ENCODE data around the gene RTP5.

The RTP5 gene

DNA sequence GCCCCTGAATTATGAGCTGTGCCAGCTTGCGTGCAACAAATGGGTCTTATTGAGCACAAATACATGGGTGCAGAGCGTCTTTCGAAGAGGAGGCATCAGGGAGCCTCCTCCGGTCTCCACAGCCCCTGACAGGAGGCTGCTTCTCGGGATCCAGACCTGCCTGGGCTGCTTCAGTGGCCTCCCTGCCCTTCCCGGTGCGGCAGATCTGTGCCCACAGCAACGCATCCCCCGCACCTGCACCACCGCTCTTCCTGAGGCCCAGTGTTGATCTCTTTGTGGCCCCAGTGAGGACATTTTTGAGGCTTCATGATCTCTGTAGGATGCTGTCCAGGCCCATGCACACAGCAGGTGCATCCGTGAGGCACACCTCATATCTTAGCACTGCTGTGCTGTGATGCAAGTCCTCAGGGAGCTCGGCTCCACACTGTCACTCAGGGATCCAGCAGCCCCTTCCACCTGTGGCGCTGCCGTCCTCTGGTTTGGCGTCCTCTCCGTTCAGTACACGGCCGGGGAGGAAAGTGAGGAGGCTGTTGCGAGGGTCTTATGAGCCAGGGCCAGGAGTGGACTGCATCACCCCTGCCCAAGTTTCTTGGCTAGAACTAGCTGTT lies 17.4 kb downstream of the RTP5 start:
- no peak for DNase-seq (ENCODE audit: low spot score)

DNA sequence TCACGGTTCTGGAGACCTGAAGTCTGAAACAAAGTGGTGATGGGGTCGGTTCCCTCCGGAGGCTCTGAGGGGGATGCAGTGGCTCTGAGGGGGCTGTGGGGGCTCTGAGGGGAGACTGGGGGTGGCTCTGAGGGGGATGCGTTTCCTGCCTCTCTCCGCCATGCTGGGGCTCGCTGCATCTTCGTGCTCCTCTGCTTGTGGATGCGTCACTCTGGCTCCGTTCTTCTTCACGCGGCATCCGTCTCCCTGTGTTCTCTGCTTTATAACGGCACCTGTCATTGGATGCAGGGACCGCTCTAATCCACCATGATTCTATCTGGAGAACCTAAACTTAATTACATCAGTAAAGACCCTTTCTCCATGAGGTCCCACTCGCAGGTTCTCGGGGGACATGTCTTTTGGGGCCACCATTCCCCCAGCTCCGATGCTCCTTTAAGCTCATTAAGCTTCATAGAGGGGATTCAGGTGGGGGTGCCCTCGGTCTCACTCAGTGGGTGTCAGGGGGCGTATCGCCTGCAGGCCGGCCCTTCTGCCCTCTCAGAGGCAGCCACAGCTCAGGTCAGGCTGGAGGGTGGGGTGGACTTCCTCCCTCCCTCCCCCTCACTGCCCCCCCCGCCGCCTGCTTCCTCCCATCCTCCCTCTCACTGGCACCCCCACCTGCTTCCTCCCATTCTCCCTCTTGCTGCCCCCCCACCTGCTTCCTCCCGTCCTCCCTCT lies 18.4 kb downstream of the RTP5 start:
- DNase-seq (ENCODE audit: low spot score): peak; percentile 65

DNA sequence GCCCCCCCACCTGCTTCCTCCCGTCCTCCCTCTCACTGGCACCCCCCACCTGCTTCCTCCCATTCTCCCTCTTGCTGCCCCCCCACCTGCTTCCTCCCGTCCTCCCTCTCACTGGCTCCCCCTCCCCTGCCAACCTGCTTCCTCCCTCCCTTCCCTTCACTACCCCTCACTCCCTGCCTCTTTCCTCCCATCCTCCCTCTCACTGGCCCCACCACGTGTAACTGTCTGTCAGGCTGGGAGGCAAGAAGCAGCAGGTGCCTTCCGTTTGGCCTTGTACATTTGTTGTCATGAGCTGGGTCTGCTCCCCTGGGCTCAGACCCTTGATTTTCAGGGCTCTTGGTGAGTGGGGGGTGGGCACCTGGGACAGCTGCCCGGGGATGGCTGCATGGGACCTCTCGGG lies 19.1 kb downstream of the RTP5 start:
- DNase-seq (ENCODE audit: low spot score): no peak

DNA sequence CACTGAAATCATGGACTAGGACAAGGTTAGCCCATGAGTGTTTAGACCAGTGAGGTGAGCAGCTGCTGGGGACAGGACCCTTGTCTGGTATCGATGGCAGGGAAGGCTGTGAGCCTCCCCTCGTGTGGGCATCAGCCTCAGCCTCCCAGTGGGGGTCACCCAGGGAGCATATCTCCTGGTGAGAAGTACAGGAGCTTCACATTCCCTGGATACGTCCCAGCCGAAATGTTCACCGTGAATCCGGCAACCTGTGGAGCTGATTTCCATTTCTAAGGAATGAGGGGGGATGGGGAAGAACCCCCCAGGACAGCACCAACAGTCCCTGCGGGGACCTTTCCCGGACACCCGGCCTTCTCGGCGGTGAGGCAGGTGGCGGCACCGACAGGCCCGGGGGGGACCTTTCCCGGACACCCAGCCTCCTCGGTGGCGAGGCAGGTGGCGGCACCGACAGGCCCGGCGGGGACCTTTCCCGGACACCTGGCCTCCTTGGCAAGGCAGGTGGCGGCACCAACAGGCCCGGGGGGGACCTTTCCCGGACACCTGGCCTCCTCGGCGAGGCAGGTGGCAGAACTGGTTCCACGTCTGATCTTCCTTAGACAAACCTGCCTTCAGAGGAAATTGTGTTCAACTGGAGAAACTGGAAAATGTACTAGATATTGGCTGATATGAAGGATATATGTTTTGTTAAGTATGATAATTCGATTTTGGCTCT lies 21.2 kb downstream of the RTP5 start:
- DNase-seq (ENCODE audit: low spot score): no peak

DNA sequence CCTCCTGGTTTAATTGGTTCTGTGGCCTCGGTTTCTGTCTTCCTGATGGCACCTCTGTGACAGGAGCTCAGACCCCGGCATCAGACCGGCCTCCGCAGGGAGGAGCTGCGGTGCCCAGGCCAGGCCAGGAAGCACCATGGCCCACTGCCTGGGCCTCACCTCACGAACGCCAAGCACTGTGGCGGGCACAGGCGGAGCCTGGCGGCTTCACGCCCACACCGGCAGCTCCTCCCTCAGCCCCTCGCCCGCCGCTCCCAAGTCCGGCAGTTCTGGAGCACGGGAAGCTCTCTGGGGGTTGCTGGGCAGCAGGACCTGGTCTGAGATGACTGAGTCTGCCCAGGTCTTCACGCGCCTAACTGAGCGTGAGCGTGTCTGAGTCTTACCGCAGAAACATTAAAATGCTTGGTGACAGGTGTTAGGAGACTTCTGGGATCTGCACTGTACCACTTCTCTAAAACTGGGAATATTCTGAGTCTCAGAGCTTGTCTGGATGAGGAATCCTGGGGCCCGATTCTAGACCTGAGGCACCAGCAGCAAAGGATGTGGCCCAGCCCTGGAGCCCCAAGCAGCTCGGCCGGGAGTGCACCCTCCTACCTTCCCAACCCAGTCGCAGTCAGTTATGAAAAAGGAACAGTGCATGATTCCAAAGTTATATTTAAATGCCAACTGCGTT lies 21.9 kb downstream of the RTP5 start:
- no peak for DNase-seq (ENCODE audit: low spot score)

DNA sequence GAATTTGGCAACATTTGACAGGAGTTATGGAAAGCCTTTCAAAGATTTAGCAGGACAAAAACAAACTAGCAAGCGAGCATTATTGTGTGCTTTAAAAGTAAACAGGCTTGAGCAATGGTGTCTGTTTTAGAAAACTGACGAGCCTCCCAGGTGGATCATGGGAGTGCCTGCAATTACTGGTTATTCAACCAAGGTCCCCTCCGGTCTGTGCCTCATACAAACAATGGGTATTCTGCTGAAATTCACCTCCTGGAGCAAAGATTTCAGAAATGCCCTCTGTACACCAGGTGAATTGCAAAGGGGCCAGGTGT lies 22.4 kb downstream of the RTP5 start:
- DNase-seq (ENCODE audit: low spot score): no peak

DNA sequence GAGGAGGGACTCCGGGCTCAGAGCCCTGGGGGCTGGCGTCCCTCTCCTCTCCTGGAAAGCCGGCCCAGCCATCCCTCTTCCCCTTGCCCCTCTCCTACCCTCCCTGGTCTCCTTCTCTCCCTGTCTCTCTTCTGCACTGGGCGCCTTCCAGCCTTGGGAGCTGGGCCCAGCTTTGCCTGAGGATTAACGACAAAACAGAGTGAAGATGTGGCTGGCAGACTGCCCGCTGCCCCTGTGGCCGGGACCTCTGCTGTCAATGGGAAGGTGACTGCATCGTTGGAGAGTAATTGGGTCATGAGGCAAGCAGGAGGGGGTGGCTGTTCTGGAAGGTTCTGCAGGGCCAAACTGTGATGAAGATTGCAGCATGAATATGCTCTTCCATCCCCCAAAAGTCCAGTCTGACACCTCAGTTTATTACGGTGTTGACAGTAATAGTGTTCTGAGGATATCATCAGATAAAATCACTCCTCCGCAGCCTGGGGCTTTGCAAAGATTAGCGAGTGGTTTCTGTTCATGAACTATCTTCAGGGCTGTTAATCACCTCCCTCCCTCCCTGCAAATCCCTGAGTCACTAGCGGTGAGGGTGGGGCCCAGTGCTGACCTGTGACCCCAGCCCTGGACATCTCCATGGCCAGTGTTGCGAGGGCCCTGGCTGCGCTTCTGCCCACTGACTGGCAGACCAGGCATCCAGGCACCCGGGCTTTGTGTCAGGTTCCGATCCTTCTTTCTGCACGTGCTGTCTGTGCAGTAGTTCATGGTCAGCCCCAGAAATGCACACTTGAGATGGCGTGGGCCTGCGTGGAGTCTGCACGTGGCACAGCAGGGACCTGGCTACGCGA lies 23.0 kb downstream of the RTP5 start:
- DNase-seq (ENCODE audit: low spot score): no peak

DNA sequence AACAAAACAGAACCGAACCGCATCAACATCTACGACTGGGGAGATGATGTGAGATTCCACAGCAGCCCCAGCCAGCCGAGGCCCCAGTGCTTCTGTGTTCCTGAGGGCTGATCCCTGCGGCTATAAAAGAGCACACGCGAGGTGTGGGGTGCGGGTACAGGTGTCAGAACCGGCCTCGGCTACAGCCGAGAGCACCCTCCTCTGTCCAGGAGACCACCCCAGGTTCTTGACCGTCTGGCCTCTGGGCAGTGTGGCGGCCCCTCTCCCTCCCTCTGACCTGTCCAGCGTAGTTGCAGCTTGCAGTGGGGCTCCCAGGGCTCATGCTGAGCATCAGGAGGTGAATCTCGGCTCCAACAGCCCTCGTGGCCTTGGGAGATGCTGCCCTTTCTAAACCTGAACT lies 23.7 kb downstream of the RTP5 start:
- DNase-seq (ENCODE audit: low spot score): no peak

DNA sequence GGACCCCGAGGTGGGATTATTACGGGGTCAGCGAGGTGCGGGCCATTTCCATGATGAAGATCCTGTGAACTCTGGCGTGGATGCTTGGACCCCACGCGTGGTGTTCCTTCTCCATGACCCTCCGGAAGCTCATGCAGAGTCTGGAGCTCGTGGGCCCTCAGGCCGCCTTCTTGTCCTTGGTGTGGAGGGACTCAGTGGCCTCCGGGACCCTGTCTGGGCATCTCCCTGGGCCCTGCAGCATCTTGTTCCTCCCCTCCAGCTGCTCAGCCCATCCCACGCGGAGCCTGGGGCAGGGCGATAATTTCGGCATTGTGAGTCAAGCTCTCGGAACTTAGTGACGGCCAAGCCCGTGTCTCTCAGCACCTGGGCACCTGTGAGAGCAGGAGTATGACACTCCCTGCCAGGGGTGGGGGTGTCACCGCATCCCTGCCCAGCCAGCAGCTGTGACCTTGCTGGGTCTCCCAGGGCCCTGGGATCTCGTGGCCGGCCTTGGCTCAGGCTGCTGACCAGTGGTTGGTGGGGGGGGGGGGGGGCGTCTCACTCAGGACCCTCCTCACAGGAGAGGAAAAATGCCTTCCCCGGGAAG lies 24.6 kb downstream of the RTP5 start:
- DNase-seq (ENCODE audit: low spot score): no peak

DNA sequence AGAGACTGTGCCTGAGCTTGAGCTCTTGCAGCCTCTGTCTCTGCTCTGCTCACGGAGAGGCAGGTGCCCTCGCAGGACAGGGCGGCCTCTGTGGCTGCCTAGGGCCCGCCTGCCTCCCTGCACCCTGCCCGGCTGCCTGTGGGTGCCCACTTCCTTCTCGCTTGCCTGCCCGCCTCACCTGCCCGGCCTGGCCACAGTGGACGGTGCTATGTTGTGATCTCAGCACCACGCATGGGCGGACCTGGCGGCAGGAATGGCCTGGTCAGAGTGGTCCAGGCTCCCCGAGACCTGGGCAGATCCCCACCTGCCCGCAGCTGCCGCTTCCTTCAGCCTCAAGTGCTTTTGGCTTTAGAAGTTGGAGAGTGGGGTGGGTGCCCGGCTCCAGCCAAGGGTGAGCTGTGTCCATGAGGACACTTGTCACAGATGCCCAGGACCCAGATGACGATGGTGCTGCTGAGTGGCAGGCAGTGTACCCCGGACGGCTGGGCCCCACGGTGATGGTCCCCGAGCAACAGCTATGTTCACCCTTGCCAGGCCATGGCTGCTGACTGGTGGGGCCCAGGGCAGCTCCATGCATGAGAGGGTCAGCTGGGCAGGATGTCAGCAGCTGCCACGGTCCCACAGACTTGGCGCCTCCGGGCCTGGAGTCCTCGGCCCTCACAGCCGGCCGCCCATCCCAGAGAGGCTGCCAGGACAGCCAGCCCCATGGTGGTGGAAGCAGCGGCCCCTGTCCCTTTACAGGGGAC lies 25.3 kb downstream of the RTP5 start:
- no peak for DNase-seq (ENCODE audit: low spot score)

DNA sequence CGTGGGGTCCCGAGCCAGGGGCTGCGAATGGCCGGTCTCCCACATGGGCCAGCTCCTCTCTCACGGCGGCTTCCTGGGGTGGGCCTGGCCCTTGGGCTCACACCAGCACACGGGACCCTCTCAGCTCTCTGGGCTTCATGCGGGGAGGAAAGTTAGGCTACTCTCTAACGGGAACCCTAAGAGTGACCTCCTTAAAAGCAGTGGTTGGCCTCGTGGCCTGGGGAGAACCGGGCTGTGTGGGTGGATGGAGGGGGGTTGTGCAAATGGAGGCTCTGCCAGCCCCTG lies 25.8 kb downstream of the RTP5 start:
- DNase-seq (ENCODE audit: low spot score): no peak

DNA sequence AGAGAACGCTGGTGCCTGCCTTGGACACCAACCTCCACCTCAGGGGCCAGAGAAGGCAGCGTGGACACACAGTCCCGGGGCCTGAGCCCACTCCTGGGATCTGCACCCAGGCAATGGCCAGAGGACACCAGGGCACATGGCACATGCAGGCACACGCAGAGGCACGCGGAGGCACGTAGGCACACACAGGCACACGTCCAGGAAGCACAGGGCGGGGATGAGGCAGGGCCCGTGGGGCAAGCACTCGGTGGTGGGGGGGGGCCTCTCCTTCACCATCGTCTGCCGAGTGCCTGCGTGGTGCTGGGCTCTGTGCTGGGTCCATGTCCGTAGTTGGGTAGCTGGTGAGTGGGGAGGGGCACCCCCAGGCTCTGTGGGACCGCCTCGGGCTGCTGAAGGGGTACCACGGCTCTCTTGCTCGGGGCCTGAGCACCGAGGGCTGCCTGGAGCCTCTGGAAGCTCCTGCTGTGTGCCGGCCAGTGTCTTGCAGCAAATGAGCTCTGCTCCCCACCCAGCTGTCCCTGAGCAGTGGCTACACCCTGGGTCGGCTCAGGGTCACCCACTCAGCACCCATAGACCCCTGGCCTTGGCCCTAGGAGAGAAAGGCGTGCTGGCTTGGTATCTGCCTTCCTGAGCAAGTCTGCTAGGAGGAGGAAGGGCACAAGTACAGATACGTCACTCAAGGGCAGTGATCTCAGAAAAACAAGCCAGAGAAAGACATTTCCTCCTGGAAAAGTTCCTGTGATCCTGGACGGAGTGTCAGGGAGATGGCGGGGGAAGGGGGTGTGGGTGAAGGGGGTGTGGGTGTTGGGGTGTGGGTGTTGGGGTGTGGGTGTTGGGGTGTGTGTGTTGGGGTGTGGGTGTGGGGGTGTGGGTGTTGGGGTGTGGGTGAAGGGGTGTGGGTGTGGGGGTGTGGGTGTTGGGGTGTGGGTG lies 26.4 kb downstream of the RTP5 start:
- DNase-seq (ENCODE audit: low spot score): peak; percentile 57

DNA sequence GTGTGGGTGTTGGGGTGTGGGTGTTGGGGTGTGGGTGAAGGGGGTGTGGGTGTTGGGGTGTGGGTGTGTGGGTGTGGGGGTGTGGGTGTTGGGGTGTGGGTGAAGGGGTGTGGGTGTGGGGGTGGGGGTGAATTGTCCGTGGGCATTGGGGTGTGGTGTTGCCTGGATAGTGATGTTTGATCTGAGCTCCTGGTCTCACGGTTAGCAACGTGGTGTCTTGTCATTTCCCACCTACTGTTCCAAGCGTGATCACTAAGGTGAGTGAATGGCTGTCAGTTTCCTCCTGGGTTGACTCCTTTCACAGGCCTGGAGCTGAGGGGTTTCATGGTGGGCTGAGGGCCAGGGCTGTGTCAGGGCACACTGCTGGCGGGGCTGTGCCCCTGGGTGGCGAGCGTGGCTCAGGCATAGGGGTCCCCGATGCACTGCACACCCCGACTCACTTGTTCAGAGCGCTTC lies 27.2 kb downstream of the RTP5 start:
- no peak for DNase-seq (ENCODE audit: low spot score)

DNA sequence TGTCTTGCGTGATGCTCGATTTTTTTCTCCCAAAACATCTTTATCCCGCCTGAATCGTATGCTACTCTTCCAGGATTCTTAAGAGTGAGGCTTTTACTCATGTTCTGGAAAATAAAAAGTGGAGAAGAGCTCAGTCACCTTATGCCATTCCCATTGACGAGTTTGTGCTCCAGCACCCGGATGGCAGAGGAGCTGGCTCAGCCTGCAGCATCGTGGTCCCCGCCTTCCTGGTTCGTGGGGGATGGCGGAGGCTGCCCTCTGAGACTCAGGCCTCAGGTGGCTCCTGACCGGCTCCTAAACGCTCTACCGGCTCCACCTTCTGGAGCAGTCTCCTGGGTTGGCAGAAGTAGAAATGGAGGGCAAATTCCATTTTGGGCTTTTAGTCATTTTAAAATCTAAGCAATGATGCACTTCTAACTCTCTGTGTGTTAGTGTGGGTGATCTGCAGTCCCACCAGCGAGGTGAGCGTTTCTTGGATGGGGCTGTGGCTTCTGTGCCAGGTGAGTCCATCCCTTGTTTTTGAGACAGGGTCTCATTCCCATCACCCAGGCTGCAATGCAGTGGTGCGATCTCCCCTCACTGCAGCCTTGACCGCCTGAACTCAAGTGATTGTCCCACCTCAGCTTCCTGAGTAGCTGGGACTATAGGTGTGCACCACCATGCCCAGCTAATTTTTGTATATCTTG lies 27.8 kb downstream of the RTP5 start:
- no peak for DNase-seq (ENCODE audit: low spot score)

DNA sequence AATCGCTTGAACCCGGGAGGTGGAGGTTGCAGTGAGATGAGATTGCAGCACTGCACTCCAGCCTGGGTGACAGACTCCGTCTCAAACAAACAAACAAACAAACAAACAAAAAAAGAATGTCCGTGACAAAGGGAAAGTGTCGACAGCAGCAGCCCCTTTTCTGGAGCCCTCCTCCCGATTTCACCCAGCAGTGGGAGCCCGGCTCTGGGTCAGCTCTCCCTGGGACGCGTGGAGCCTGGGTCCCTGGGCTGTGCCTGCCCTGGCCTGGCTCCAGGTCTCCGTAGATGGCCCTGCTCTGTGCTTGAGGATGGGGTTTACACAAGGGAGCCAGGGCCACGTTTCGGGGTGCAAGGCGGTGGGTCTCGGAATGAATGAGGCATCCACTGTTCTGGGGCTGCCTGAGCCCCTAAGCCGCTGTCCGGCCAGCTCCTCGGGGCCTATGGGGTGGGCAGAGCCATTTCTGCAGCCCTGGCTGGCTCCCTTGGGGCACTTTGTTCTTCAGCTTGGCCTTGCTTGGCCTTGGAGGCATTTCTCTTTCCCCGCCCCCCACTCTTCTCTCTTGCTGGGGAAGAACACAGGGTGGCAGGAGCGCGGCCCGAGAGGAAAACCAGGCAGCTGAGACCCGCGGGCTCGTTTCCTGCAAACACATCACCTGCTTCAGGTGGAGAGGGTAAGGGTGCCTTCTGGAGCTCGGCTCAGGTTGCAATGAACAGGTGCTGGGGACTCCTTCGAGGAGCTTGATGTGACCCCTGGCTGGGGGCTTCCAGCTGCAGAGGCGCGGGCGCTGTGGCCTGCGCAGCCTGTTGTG lies 29.1 kb downstream of the RTP5 start:
- no peak for DNase-seq (ENCODE audit: low spot score)

DNA sequence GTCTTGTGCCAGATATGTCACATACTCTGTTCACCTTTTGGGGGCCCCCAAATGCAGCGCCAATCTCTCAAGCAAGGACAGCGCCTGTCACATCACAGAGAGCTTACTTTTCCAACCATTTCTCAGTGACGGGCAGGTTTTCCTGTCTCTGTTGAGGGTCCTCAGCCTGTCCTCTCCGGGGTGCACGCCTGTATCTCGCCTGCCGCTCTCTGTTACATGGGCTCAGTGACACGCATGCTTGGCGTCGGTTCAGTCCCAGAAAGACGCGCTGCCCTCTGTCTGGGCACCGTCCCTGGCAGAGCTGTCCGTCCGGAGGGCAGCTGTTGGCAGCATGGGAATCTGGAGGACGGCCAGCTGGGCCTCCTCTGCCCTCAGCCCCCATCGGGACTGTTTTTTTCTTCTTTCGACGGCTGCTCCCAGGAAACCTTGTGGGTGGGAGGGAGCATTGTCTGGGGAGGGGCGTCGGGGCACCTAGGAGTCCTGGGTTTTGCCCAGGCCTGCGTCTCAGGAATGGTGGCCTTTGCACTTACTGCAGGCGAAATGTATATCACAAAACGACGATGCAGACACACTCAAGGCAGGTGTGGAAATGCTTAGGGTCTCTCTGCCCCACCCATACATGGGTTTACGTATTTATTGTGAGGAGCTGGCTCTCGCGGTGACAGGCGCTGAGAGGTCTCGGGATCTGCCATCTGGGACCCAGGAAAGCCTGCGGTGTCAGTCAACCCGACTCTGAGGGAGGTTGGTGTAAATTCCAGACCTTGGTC lies 30.9 kb downstream of the RTP5 start:
- DNase-seq (ENCODE audit: low spot score): no peak

DNA sequence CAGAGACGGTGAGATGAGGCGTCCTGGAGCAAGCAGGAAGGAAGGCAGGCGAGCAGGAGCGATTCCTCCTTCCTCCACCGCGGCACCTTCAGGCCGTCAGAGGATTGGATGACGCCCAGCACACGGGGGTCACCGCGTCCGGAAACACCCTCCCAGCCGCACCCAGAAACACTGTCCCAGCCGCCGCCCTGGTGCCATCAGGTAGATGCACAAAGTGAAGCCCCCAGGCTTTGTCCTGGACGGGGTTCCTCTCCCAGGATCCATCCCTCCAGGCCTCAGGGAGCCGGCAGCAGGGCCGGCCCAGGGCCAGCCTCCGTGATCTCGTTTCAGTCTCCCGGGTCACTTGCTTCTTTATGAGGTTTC lies 31.5 kb downstream of the RTP5 start:
- no peak for DNase-seq (ENCODE audit: low spot score)
